Stomach (tissue), 9 donors: Measurements from ENCODE around the gene ZMIZ1. TPM values are rescaled to one million over a fixed set of nuclear protein-coding genes. Genes with fewer than 3 reads are reported as not detected.

Experiments used
- DNase-seq, 2 donors: peaks; one replicate each; pipeline versions ENCODE4 v3.0.0 to v3.0.0-alpha.2; 2013 to 2019
- H3K27ac ChIP-seq, 5 donors: fragments of 200-600 bp in 4 of 5; sonication (generic) in 4 of 5; one replicate each; pipeline ENCODE4 v1.5.1; 2013 to 2019; ENCODE audit warnings: mild to moderate bottlenecking in 1 of 5, moderate library complexity in 1 of 5
- H3K27me3 ChIP-seq, 3 donors: fragments of 200-600 bp; sonication (generic); one replicate each; pipeline ENCODE4 v1.5.1; 2017 to 2019; ENCODE audit warnings: mixed run types in 1 of 3
- H3K36me3 ChIP-seq, 4 donors: fragments of 200-600 bp; sonication (generic); 1 replicate in 3 of 4; 2 replicates in 1 of 4; pipeline ENCODE4 v1.5.1; 2016 to 2019
- H3K4me1 ChIP-seq, 4 donors: fragments of 200-600 bp; sonication (generic); one replicate each; pipeline ENCODE4 v1.5.1; 2016 to 2019
- H3K4me3 ChIP-seq, 4 donors: fragments of 200-600 bp; sonication (generic) in 3 of 4; one replicate each; pipeline ENCODE4 v1.5.1; 2016 to 2019; ENCODE audit warnings: mild to moderate bottlenecking in 1 of 4
- H3K9me3 ChIP-seq, 4 donors: fragments of 200-600 bp; sonication (generic); one replicate each; pipeline ENCODE4 v1.5.1; 2016 to 2019
- CTCF ChIP-seq, 7 experiments: fragments of 450-650 bp in 4 of 7; fragments of 200-600 bp in 3 of 7; sonication (generic) in 3 of 7; IDR thresholded peaks; one replicate each; pipeline ENCODE4 v1.5.1; 2016 to 2019; ENCODE audit warnings: antibody characterized with exemption in 7 of 7, control low read depth in 2 of 7, mild to moderate bottlenecking in 1 of 7
- EP300 ChIP-seq: sonication (generic); formaldehyde crosslinking; IDR thresholded peaks from one replicate; pipeline ENCODE4 v1.6.1; 2017; ENCODE audit warnings: antibody characterized with exemption
- POLR2A ChIP-seq, 4 donors: fragments of 450-650 bp; IDR thresholded peaks; one replicate each; pipeline ENCODE4 v1.6.1; 2016; ENCODE audit warnings: antibody characterized with exemption in 4 of 4, control low read depth in 2 of 4, mild to moderate bottlenecking in 1 of 4, moderate library complexity in 1 of 4
- POLR2AphosphoS5 ChIP-seq, 3 donors: sonication (generic); formaldehyde crosslinking; IDR thresholded peaks; one replicate each; pipeline ENCODE4 v1.6.1; 2016; ENCODE audit warnings: antibody characterized with exemption in 3 of 3
- WGBS, 5 donors: extraction: QIAGEN DNeasy Blood & Tissue Kit in 3 of 5; methylation state at CpG; one replicate each; pipeline versions ENCODE4 v1.1.5 to v1.1.7; 2013 to 2018; 5-methylcytosine and 5-hydroxymethylcytosine counted together
- intact Hi-C: fragments of 100-400 bp; cut with DNase I; formaldehyde crosslinking; loops from one replicate; pipeline ENCODE4 v1.15.1; 2023; ENCODE audit warnings: low total_unique reads
- polyA plus RNA-seq, 3 donors: library from polyadenylated mRNA; stranded (reverse); fragments of 200-250 nt; gene quantifications; one replicate each; pipeline ENCODE4 v1.2.3, GENCODE V29; 2013
- total RNA-seq, 5 donors: library from RNA; depleted of rRNA; stranded (reverse); fragments of >200 nt; gene quantifications; one replicate each; pipeline versions ENCODE4 v1.1.0 to v1.2.3, GENCODE V29; 2014 to 2016
- donor health status: healthy with polysubstance abuse.
- donor health status: Bipolar disorder and iron deficiency.
- donor health status: healthy.

The ZMIZ1 gene
- total and polyA plus RNA-seq, 8 donors = 17.7 to 103 (median 26.3) TPM

- peak overlapping the region in 3 of 5 donors; percentile 24 to 44 (median 43) for H3K27ac ChIP-seq
- H3K4me3 ChIP-seq = no peak overlapping the region
- intact Hi-C loops = loop anchor here (10.0 kb wide), 1 partner anchor 118 kb away; no protein-coding TSS in a partner anchor
- H3K27me3 ChIP-seq = no peaks in the 10 kb centered on the region
- H3K4me1 ChIP-seq = peaks cover 27 to 82% (median 58%) of the 10 kb centered on the region in 4 donors
- TF ChIP-seq POLR2A (IDR thresholded peaks at IDR 0.05) (no peak), CTCF (IDR thresholded peaks at IDR 0.05) (no peak), POLR2AphosphoS5 (IDR thresholded peaks at IDR 0.05) (no peak), EP300 (no peak)
- peaks cover 0 to 31% (median 17%) of the 10 kb centered on the region in 4 donors for H3K36me3 ChIP-seq
- DNase-seq = no peak
- 46 to 68% (median 63%) methylated on average over 4 of the region's 4 CpGs for WGBS, 5 donors
- H3K9me3 ChIP-seq = no peaks in the 10 kb centered on the region
Measured at GRCh38 chr10:79192677-79193003, 123.9 kb downstream of the ZMIZ1 start.

GRCh38 chr10:79193694-79194382 lies 125.1 kb downstream of the ZMIZ1 start:
- TF ChIP-seq POLR2AphosphoS5 (IDR thresholded peaks at IDR 0.05) (no peak), POLR2A (IDR thresholded peaks at IDR 0.05) (no peak), EP300 (no peak), CTCF (IDR thresholded peaks at IDR 0.05) (no peak)
- peaks cover 18 to 70% (median 48%) of the 10 kb centered on the region in 4 donors for H3K4me1 ChIP-seq
- no peak for DNase-seq
- H3K27ac ChIP-seq = peak overlapping the region in 2 of 5 donors; percentile 27 to 72
- H3K9me3 ChIP-seq = no peaks in the 10 kb centered on the region
- H3K36me3 ChIP-seq = peaks cover 0 to 26% (median 15%) of the 10 kb centered on the region in 4 donors
- H3K27me3 ChIP-seq = no peaks in the 10 kb centered on the region
- 72 to 87% (median 81%) methylated on average over 8 to 14 of the region's 14 CpGs for WGBS, 5 donors
- intact Hi-C loops = loop anchor here (10.0 kb wide), 1 partner anchor 119 kb away; no protein-coding TSS in a partner anchor
- no peak overlapping the region for H3K4me3 ChIP-seq

- Histone ChIP-seq H3K9me3 (no peaks in the 10 kb centered on the region), H3K27me3 (no peaks in the 10 kb centered on the region), H3K4me3 (peak overlapping the region in 1 of 4 donors; percentile 13), H3K4me1 (peaks cover 17 to 62% (median 39%) of the 10 kb centered on the region in 4 donors), H3K36me3 (peaks cover 0 to 19% (median 14%) of the 10 kb centered on the region in 4 donors), H3K27ac (peak overlapping the region; percentile 8 to 76 (median 69))
- DNase-seq = peak; percentile 92 to 95
- TF ChIP-seq EP300 (no peak), POLR2AphosphoS5 (IDR thresholded peaks at IDR 0.05) (peak in 2 of 3 donors; percentile 9 to 85), CTCF (IDR thresholded peaks at IDR 0.05) (peak in 6 of 7 experiments; percentile 77 to 95 (median 92)), POLR2A (IDR thresholded peaks at IDR 0.05) (no peak)
- intact Hi-C loops = loop anchor here (5.0 to 10.0 kb wide), 2 partner anchors 121 to 1148 kb away; no protein-coding TSS in a partner anchor
- WGBS, 5 donors = 7 to 16% (median 12%) methylated on average over 13 to 22 of the region's 22 CpGs
Measured at GRCh38 chr10:79195091-79195923, 126.5 kb downstream of the ZMIZ1 start.
